Stimulated activated CD4-positive, alpha-beta T cell treated with anti-CD3 and anti-CD28 coated beads, Interleukin-4, amount 100 ng/mL, for 1 hour (primary cell): ENCODE results near the gene NT5C1A.

Experiments used
- DNase-seq: peaks from one replicate; pipeline ENCODE4 v3.0.0-alpha.2; 2020

Gene NT5C1A

GRCh38 chr1:39689214-39689613 is 17.3 kb upstream of the NT5C1A start:
- no peak for DNase-seq

- no peak for DNase-seq
Measured at GRCh38 chr1:39688706-39689105, 16.8 kb upstream of the NT5C1A start.

DNA sequence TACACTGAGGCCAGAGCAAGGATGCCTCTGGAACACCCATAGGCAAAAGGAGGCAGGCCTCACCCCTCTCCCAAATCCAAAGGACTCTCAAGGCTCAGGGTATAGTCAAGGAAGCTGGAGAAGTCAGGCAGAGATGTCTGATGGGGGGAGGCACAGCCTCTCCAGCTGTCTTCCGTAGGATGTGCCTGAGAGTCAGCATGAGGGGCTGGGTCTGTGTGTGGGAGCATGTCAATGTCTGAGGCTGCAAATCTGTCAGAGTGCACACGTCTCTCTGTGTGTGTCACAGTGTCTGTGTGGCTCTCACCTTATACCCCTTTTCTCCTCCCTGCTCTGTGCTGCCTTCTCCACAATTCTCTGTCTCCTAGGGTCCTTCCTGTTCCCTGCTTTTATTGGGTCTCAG is 15.3 kb upstream of the NT5C1A start:
- DNase-seq = no peak

- DNase-seq = no peak
Measured at GRCh38 chr1:39685071-39685470, 13.2 kb upstream of the NT5C1A start.

- no peak for DNase-seq
Measured at GRCh38 chr1:39684313-39684664, 12.4 kb upstream of the NT5C1A start.

DNA sequence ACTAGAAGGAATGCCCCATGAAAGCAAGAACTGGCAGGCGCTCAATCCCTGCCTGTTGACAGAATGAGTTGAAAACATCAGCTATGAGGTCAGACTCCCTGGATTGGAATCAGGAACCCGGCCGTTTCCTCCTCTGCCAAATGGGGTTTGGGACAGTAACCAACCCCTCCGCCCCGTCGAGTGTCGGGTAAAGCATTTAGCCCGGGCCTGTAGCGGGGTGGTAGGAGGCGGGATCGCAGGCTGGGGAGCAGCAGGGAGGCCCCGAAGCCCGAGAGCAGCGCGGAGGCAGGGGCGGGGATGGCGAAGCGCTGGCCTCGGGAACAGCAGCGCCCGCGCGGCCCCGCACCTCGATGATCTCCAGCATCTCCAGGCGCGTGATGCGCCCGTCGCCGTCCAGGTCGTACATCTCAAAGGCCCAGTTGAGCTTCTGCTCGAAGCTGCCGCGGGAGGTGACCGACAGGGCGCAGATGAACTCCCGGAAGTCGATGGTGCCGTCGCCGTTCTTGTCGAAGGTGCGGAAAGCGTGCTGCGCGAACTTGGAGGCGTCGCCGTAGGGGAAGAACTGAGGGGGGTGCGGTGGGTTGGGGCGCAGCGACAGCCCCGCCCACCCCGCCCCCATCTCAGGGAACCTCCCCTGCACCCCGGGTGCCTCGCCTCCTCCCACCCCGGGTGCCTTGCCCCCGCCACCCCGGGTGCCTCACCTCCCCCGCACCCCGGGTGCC is 11.8 kb upstream of the NT5C1A start:
- peak; percentile 43 for DNase-seq

GRCh38 chr1:39681999-39682398 is 10.1 kb upstream of the NT5C1A start:
- DNase-seq = no peak

- no peak for DNase-seq
Measured at GRCh38 chr1:39681294-39681693, 9.4 kb upstream of the NT5C1A start.

- DNase-seq = no peak
Measured at GRCh38 chr1:39680751-39681150, 8.8 kb upstream of the NT5C1A start.

GRCh38 chr1:39679821-39680220 is 7.9 kb upstream of the NT5C1A start:
- DNase-seq = no peak

DNA sequence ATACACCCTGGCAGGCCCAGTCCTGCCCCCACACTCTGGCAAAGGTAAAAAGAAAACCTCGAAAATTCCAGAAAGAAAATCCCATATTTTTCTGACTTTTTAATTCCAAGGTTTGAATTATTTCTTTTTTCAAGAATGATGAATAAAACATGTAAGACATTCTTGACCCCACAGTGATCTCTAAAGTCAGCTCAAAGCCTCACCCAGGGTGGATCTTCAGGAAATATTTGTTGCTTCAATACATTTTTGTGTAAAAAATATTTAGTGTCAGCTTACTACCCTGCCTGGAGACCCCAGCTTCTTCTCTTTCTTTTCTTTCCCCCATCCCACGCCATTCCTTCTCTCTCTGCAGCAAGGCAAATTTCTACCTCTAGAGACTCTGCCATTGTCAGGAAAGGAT is 7.0 kb upstream of the NT5C1A start:
- DNase-seq = no peak

DNA sequence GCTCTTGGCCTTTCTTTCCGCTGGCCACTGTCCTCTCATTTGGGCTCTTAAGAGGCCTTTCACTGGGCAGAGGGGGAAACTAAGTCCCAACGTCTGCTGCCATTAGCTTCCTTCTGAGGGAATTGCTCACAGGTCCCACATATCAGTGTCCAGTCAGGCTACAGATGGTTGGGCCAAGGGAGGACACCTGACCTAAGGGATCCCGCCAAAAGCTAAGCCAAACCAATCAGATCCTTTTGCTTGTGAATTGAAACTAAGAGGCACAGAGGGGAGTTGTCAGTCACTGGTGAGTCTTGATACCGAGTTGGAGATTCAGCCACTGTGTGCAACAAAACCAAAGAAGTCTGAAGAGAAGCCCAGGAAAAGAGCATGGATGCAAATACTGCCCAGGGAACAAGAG is 5.7 kb upstream of the NT5C1A start:
- no peak for DNase-seq

GRCh38 chr1:39676948-39677548 is 5.1 kb upstream of the NT5C1A start:
- no peak for DNase-seq

GRCh38 chr1:39675220-39675619 is 3.3 kb upstream of the NT5C1A start:
- DNase-seq = no peak

DNA sequence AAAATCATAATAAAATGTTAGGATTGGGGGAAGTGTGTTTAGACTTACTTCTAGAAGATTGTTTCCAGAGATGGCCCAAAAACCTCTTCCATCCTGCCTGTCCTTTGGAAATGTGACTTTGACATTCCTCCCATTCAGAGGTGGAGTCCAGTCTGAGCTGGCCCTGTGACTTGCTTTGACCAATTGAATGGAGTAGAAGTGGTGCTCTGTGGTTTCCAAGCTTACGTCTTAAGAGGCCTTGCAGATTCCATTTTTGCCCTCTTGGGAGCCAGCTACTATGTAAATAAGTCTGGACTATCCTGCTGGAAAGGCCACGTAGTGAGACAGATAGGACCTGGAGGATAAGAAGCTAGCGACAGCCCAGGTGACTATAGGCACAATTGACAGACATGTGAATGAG is 1.3 kb upstream of the NT5C1A start:
- DNase-seq = no peak

DNA sequence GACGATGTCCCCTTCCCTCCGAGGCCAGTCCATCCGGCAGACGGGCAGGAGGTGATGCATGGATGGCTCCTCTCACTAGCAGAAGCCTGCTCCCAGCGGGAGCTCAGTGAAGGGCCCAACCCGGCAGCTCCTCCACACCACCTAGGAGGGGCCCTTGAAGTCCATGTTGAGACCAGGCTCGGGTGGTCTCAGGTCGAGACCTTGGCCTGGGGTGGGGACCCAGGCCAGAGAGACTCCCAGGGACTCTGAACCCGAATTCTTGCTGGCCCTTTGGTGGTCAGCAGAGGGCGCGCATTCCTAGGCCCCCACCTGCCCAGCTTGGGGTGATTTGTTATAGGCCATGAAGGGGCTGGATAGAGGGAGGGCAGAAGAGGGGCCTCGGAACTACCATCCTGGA is 642 bp upstream of the NT5C1A start:
- DNase-seq = peak; percentile 40

DNA sequence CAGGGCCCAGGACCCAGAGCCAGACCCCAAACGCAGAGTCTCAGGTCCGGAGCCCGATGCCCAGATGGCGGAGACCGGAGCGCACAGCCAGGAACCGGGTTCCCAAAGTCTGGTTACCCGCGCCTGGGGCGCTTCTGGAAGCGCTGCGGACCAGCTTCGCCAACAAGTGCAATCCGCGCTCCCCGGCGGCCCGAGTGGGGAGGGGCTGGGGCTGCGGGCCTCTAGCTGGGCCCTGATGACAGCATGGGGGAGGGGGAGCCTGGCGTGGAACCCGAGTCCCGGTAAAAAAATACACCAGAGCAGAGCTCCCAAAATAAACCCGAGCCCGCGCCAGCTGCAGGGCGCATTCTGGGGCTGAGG is 494 bp downstream of the NT5C1A start:
- DNase-seq = no peak

DNA sequence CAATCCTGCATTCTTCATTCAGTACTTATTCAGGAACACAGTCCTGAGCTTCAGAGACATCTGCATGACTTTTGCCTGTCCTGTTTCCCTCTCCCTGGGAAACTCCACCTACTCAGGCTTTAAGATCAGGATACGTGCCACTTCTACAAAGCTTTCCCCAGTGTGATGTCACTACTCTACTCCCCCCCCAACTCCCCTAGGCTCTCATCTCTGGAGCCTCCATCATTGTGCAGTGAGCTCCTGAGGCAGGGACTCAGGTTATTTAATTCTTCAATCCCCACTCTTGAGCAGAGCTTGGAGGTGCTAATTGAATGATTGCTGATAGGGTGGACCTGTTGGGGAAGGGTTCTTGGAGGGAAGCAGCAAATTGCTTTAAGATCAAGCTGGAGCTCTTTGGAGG is 1.2 kb downstream of the NT5C1A start:
- no peak for DNase-seq

DNA sequence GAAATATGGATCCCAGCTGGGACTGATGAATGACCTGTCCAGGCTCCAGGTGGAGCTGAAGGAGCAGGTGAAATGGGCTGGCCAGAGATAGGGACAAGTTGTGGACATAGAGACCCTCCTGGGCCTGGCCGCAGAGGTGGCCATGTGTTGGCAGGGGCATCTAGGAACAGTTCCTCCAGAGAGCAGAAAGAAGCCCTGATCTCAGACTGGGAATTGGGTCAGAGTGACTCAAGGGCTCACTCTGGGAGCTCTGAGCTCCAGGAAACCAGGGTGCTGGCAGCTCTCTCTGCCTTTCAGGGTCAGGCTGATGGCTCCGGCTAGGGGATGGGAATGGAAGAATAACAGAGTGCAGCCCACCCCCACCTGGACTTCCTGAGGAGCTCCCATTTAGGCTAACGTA is 3.0 kb downstream of the NT5C1A start:
- DNase-seq = no peak

DNA sequence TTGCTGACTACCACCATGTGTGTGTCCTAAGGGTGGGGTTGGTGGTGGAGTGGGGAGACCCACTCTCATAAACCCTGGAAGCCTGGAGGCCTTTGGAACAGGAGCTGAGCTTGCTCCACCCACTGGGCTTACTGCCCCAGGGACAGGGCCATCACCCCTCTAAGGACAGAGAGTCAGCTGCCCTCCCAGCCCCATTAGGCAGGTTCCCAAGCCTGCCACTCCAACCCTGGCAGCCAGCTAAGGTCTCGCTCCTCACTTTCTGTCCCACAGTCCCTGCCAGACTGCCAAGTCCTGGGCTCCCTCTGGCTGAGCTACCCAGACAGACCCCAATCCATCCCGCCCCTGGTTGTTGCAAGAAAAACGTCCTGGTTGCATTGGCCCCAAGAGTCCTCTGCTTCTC is 3.8 kb downstream of the NT5C1A start:
- no peak for DNase-seq

GRCh38 chr1:39666772-39667171 is 5.1 kb downstream of the NT5C1A start:
- no peak for DNase-seq

GRCh38 chr1:39663559-39663958 is 8.3 kb downstream of the NT5C1A start:
- no peak for DNase-seq

- DNase-seq = no peak
Measured at GRCh38 chr1:39662861-39663260, 9.0 kb downstream of the NT5C1A start.

DNA sequence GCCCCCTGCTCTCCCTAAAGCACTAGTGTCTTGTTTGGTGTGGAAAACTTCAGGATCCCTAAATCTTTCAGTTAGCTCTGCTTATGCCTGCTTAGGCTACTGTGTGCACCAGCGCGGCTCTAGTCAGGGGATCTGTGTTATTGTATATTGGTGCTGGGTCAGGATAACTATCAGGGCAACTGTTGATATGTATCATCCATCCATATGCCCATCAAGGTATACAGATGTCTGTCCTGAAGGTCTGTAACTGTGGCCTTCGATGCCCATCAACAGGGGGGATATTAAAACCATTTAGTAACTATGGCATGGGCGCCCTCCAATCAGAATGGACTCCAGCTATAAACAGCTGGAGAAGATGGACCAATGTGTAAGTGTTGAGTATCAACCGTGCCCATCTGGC is 12.4 kb downstream of the NT5C1A start:
- DNase-seq = no peak

DNA sequence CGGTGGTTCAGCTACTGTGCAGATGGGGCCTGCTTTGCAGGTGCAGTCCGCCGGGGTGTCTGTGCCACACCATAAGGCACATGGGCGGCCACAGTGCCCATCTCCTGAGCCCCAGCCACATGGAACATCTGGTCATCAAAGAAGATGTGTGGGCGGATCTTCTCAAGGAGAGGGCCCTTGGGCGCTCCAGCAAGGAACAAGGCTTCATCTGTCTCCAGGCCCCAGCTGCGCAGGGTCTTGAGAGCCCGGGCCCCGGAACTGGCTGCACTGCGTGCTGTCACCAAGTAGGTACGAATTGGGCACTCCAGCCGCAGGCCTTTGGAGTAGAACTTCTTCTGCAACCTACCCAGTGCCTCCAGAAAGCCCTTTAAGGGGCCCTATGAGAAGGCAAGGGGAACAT is 12.8 kb downstream of the NT5C1A start:
- no peak for DNase-seq
